Naive thymus-derived CD8-positive, alpha-beta T cell (primary cell): Measurements from ENCODE around the gene PLEKHA7. TPM values are rescaled to one million over a fixed set of nuclear protein-coding genes. Genes with fewer than 3 reads are reported as not detected.

Source experiments
- ATAC-seq, 2 donors: fragments of 150-1000 bp; cut with Tn5 transposase in 1 of 2; sonication (Bioruptor Pico), chemical (Tn5 transposase) in 1 of 2; 1 replicate in 1 of 2; 2 replicates in 1 of 2; pipeline ENCODE4 v1.10.0; 2021; ENCODE audit warnings: mild to moderate bottlenecking in 2 of 2, moderate library complexity in 2 of 2
- POLR2A ChIA-PET: fragments of 350-600 bp; sonication (Branson Sonifier 250); formaldehyde crosslinking; loops from one replicate; lab custom pipeline; 2021; ENCODE audit warnings: antibody characterized with exemption; lab: Charles Lee
- DNase-seq, 10 donors: peaks; one replicate each; pipeline versions ENCODE4 v3.0.0 to v3.0.0-alpha.2; 2020 to 2022
- H3K27ac Mint-ChIP-seq, 10 donors: one replicate each; pipeline ENCODE4 v1.8.0; 2020 to 2022; ENCODE audit warnings: mild to moderate bottlenecking in 10 of 10, mixed read lengths in 10 of 10, moderate library complexity in 4 of 10, inconsistent platforms in 1 of 10
- H3K27me3 Mint-ChIP-seq, 5 donors: one replicate each; pipeline ENCODE4 v1.8.0; 2021 to 2022; ENCODE audit warnings: mixed read lengths in 5 of 5
- H3K36me3 Mint-ChIP-seq, 3 donors: one replicate each; pipeline ENCODE4 v1.8.0; 2020 to 2022; ENCODE audit warnings: mixed read lengths in 3 of 3, mild to moderate bottlenecking in 2 of 3, inconsistent platforms in 1 of 3
- H3K4me1 Mint-ChIP-seq, 4 donors: one replicate each; pipeline ENCODE4 v1.8.0; 2021 to 2022; ENCODE audit warnings: mixed read lengths in 4 of 4
- H3K4me3 Mint-ChIP-seq, 10 donors: one replicate each; pipeline ENCODE4 v1.8.0; 2020 to 2022; ENCODE audit warnings: mild to moderate bottlenecking in 10 of 10, mixed read lengths in 10 of 10, moderate library complexity in 6 of 10, inconsistent platforms in 1 of 10
- H3K9me3 Mint-ChIP-seq, 9 donors: one replicate each; pipeline ENCODE4 v1.8.0; 2020 to 2022; ENCODE audit warnings: mixed read lengths in 9 of 9, mild to moderate bottlenecking in 3 of 9, inconsistent platforms in 1 of 9, moderate library complexity in 1 of 9
- polyA plus RNA-seq, 3 donors: library from polyadenylated mRNA; unstranded; fragments of 300-500 nt; fragmentation: Illumina TruSeq; gene quantifications; one replicate each; pipeline ENCODE4 v1.2.3, GENCODE V29; 2021
- total RNA-seq, 8 experiments: library from RNA in 2 of 8; stranded (reverse) in 2 of 8; gene quantifications; one replicate each; pipeline ENCODE4 v1.2.3 and lab custom pipeline; 2021 to 2026

PLEKHA7 gene
- total and polyA plus RNA-seq, 5 experiments from 2014 or later: 0.77 to 0.96 TPM; not detected in 3

DNA sequence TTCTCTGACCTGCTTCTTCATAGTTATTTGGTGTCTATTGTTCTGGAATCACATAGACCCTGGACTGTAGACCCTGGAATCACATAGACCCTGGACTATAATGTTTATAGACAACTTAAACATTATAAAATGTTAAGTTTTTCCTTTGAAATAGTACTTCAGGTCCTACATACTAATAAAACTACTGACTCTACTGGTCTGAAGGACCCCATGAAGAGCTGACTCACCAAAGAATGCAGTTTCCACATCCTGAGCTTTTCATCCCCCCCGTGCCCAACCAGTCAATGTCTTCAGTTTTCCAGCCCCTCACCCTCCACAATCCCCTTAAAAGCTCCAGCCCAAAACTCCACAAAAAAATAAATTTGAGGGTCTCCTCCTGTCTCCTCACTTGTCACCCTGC, 6.6 kb upstream of the PLEKHA7 start:
- DNase-seq: no peak
- Mint-ChIP-seq H3K36me3 (peaks cover 0 to 9% (median 0%) of the 10 kb centered on the region in 3 donors), H3K9me3 (no peaks in the 10 kb centered on the region), H3K27ac (no peak overlapping the region), H3K27me3 (peaks cover 5 to 8% (median 8%) of the 10 kb centered on the region in 5 donors), H3K4me1 (peaks cover 0 to 2% (median 0%) of the 10 kb centered on the region in 4 donors), H3K4me3 (no peak overlapping the region)
- no peak for ATAC-seq
- POLR2A ChIA-PET: interaction anchor here (0.6 kb wide), 1 partner anchor 286 kb away, joined by 3 read pairs; no protein-coding TSS in a partner anchor

DNA sequence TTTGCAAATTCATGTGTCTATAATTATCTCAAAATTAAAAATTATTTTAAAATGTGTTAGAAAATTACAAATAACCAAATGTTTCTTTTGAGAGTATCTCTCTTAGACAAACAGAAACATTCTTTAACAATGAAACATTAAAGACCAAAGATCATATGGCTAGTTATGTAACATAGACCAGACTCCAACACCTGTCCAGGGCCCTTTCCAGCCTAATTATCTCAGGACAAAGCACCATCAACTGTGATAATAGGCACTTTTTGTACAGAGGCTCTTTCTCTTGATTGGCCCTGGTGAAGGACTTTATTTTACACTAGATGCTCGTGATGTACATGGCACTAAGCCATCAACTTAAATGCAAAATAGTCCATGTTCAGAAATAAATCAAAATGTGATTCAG, 5.0 kb upstream of the PLEKHA7 start:
- Mint-ChIP-seq H3K27me3 (peaks cover 13 to 20% (median 19%) of the 10 kb centered on the region in 5 donors), H3K27ac (no peak overlapping the region), H3K36me3 (peaks cover 0 to 8% (median 6%) of the 10 kb centered on the region in 3 donors), H3K4me1 (peaks cover 6 to 10% (median 8%) of the 10 kb centered on the region in 4 donors), H3K4me3 (no peak overlapping the region), H3K9me3 (peaks cover 0 to 4% (median 0%) of the 10 kb centered on the region in 9 donors)
- ATAC-seq (no peak), DNase-seq (no peak)
- POLR2A ChIA-PET: no interaction called here

DNA sequence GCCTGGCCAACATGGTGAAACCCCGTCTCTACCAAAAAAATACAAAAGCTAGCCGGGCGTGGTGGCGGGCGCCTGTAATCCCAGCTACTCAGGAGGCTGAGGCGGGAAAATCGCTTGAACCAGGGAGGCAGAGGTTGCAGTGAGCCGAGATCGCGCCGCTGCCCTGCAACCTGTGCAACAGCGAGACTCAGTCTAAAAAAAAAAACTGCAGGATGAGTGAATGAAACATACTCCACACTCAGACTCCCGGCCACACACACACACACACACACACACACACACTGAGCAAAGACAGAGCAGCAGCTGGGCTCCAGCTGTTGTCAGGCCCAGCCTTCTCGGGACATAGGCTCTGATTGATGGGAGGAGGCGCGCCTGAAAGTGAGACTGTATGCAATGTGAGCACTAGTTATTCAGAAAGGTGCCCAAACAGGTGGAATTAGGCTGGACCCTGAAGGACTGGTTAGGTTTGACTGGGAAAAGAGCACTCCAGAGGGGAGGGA, 1.5 kb upstream of the PLEKHA7 start:
- Mint-ChIP-seq H3K27me3 (peaks cover 13 to 22% (median 19%) of the 10 kb centered on the region in 5 donors), H3K4me3 (peak overlapping the region in 7 of 10 donors; percentile 12 to 95 (median 88)), H3K36me3 (peaks cover 0 to 8% (median 6%) of the 10 kb centered on the region in 3 donors), H3K27ac (peak overlapping the region in 1 of 10 donors; percentile 36), H3K4me1 (peaks cover 6 to 13% (median 9%) of the 10 kb centered on the region in 4 donors), H3K9me3 (peaks cover 0 to 4% (median 0%) of the 10 kb centered on the region in 9 donors)
- POLR2A ChIA-PET: no interaction called here
- ATAC-seq (no peak), DNase-seq (no peak)

DNA sequence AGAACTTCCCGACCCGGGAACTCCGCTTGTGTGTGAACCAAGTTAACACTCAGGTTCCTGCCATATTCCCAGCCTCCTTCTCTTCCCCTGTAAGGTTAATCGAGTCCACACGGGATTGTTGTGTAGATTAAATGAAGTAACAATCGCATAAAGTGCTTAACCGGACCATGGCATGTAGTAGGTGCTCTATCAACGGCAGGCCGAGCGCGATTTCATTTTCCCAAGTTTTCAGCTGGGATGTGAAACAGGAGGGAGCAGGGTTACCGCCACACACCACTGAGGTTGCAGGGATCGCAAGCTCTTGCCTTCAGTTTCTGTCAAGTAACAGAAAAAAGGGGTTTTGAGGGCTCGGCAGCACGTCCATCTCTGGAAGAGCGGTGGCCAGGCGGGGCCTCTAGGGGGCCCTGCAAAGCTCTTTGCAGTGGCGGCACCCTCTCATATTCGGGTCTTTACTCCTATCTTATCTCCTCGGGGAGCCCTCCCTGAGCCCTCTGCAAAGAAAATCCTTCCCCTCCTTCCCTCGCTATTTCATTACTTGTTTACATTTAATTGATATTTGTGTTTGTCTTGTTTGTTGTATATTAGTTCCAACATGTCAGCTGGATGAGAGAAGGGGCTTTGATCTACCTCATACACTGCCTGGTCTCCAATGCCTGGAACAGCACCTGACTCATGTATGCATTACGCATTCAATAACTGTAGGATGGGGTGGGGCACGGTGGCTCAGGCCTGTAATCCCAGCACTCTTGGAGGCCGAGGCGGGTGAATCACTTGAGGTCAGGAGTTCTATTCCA, 816 bp upstream of the PLEKHA7 start:
- Mint-ChIP-seq H3K4me1 (peaks cover 6 to 13% (median 9%) of the 10 kb centered on the region in 4 donors), H3K9me3 (peaks cover 0 to 4% (median 0%) of the 10 kb centered on the region in 9 donors), H3K27me3 (peaks cover 13 to 22% (median 19%) of the 10 kb centered on the region in 5 donors), H3K36me3 (peaks cover 0 to 8% (median 6%) of the 10 kb centered on the region in 3 donors), H3K27ac (peak overlapping the region in 5 of 10 donors; percentile 16 to 61 (median 39)), H3K4me3 (peak overlapping the region; percentile 84 to 95 (median 92))
- POLR2A ChIA-PET: no interaction called here
- ATAC-seq: peak; percentile 64
- DNase-seq: peak in 3 of 10 donors; percentile 1 to 9 (median 6)

DNA sequence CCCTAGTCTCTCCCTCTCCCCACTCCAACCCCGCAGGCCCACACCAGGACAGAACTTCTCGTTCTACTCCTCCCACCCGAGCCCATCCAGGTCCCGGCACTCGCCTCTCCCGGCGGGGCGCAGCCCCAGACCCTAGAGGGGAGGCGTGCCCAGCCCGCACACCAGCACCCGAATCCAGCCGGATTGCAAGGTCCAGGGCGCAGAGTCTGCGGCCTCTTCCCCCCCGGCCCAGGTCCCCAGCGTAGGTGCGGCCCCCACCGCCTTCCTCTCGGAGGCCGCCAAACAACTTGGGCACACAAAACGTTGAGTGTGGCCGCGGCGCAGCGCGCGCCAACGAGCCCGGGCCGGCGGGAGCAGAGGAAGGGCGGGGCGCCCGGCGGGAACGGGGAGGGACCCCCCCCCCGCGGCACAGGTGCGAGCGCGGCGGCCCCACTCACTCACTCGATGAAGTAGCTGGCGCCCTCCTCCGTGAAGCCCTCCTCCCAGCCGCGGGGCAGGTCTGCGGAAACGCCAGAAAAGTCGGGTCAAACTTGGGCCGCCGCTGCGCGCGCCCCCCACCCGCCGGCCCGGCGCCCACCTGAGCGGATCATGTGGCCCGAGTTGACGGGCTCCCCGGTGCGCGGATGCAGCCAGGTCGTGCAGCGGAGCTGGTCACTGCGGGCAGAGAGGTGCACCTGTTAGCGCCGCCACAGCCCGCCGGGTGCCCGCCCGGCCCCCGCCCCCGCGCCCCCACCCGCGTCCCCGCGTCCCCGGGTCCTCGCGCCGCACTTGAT, 480 bp downstream of the PLEKHA7 start:
- no peak overlapping the region for H3K27ac Mint-ChIP-seq
- peaks cover 0 to 8% (median 6%) of the 10 kb centered on the region in 3 donors for H3K36me3 Mint-ChIP-seq
- H3K4me3 Mint-ChIP-seq: peak overlapping the region in 1 of 10 donors; percentile 57
- DNase-seq (peak in 1 of 10 donors; percentile 11), ATAC-seq (peak; percentile 54 to 66)
- H3K9me3 Mint-ChIP-seq: peaks cover 0 to 4% (median 0%) of the 10 kb centered on the region in 9 donors
- H3K27me3 Mint-ChIP-seq: peaks cover 13 to 22% (median 19%) of the 10 kb centered on the region in 5 donors
- POLR2A ChIA-PET: no interaction called here
- peaks cover 6 to 13% (median 9%) of the 10 kb centered on the region in 4 donors for H3K4me1 Mint-ChIP-seq

DNA sequence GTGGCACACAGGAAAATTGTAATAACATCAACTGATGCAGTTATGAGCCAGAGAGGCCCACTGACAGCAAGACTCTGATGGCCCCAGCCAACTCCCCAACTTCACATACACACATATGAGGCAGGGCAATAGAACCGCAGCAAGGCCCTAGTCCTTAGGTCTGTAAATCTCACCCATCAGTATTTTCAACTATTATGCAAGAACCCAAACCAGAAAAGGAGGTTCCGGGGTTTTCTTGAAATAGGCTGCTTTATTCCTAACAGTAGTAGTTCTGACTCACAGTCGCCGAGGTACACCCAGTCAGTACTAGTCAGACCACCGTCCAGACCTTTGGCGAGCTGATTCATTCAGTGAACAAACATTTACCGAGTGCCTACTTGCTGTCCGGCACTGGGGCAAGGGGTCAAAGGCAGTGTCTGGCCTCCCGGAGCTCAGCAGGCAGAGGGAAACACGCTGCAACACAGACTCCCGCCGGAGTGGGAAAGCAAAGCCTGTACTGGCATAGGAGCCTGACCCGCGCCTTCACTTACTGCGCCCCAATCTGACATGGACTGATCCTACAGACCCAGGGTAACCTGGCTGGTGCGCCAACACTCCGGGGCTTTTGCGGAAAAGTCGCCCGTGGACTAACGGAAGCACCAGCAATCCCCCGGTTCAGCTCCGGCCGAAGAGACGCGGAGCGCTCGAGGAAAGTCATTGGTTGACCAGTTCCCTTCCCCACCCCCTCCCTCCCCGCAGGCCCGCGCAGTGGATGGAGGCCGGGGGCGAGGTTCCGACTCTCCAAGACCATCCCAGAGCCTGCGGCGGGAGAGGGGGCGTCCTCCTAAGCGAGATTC, 1.3 kb downstream of the PLEKHA7 start:
- ATAC-seq (no peak), DNase-seq (no peak)
- Mint-ChIP-seq H3K36me3 (peaks cover 0 to 8% (median 6%) of the 10 kb centered on the region in 3 donors), H3K9me3 (peaks cover 0 to 4% (median 0%) of the 10 kb centered on the region in 9 donors), H3K27me3 (peaks cover 13 to 23% (median 19%) of the 10 kb centered on the region in 5 donors), H3K4me3 (peak overlapping the region in 1 of 10 donors; percentile 57), H3K4me1 (peaks cover 6 to 13% (median 9%) of the 10 kb centered on the region in 4 donors), H3K27ac (no peak overlapping the region)
- POLR2A ChIA-PET: no interaction called here

DNA sequence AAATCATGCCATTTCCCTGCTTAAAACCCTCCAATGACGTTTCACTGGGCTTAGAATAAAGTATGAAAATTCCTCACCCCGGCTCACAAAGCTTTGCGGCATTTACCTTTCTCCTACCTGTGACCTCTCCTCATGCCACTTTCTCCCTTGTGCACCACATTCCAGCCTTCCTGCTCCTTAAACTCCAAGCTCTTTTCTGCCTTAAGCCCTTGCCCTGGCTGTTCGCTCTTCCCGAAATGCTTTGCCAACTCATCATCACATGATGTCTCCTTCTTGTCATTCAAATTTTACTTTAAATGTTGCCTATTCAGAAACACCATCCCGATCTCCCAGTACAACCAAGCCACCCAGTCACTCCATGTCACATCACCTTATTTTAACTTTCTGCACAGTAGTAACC, 2.0 kb downstream of the PLEKHA7 start:
- DNase-seq (no peak), ATAC-seq (no peak)
- POLR2A ChIA-PET: no interaction called here
- peaks cover 6 to 13% (median 9%) of the 10 kb centered on the region in 4 donors for H3K4me1 Mint-ChIP-seq
- peaks cover 13 to 23% (median 19%) of the 10 kb centered on the region in 5 donors for H3K27me3 Mint-ChIP-seq
- H3K4me3 Mint-ChIP-seq: no peak overlapping the region
- H3K27ac Mint-ChIP-seq: no peak overlapping the region
- peaks cover 0 to 8% (median 6%) of the 10 kb centered on the region in 3 donors for H3K36me3 Mint-ChIP-seq
- peaks cover 0 to 4% (median 0%) of the 10 kb centered on the region in 9 donors for H3K9me3 Mint-ChIP-seq

DNA sequence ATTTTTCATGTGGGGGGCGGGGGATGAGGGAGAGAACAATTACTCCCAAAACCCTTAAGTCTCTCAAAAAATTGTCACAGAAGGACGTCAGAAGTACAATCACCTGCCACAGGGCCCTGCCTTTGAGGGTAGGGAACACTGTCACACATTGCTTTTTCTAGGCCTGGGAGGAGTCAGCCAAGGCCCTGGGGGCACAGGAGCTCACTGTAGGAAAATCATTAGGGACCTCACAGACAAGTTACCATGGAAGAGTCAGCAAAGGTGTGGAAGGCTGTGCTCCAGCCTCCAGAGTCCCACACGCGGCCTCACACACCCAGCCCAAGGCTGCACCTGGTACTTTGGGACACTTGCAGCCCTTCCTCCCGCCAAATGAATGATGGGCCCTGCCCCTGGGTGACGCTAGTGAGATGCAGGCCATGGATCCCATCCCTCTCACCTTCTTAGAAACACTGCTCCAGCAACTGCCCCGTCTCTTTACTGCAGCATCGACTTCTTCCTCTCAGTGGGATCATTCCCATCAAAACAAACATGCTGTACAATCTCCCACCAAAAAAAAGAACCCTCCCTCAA, 3.3 kb downstream of the PLEKHA7 start:
- H3K9me3 Mint-ChIP-seq: peaks cover 0 to 4% (median 0%) of the 10 kb centered on the region in 9 donors
- POLR2A ChIA-PET: no interaction called here
- DNase-seq (no peak), ATAC-seq (no peak)
- H3K4me3 Mint-ChIP-seq: no peak overlapping the region
- H3K4me1 Mint-ChIP-seq: peaks cover 6 to 12% (median 9%) of the 10 kb centered on the region in 4 donors
- H3K27ac Mint-ChIP-seq: no peak overlapping the region
- peaks cover 0 to 8% (median 6%) of the 10 kb centered on the region in 3 donors for H3K36me3 Mint-ChIP-seq
- H3K27me3 Mint-ChIP-seq: peaks cover 9 to 17% (median 14%) of the 10 kb centered on the region in 5 donors

DNA sequence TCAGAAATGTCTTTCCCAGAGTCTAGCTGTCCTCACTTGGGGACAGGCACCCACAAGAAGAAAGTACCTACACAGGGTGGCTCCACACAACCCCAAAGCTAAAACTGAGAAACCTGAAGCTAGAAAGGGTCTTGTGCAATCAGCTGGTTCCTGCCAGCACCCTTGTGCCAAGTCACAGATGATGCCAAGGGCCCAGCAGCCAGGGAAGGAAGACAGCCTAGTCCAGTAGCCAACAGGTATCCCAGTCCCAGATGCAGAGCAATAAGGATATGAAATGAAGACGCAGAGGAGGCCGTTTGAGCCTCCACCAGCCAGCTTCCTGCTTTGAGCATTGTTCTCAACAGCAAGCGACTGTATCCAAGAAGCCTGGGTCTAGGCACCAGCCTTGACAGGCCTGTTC, 6.1 kb downstream of the PLEKHA7 start:
- Mint-ChIP-seq H3K27me3 (peaks cover 0 to 3% (median 0%) of the 10 kb centered on the region in 5 donors), H3K27ac (no peak overlapping the region), H3K4me1 (no peaks in the 10 kb centered on the region), H3K9me3 (no peaks in the 10 kb centered on the region), H3K36me3 (no peaks in the 10 kb centered on the region), H3K4me3 (no peak overlapping the region)
- POLR2A ChIA-PET: no interaction called here
- ATAC-seq: no peak
- no peak for DNase-seq

DNA sequence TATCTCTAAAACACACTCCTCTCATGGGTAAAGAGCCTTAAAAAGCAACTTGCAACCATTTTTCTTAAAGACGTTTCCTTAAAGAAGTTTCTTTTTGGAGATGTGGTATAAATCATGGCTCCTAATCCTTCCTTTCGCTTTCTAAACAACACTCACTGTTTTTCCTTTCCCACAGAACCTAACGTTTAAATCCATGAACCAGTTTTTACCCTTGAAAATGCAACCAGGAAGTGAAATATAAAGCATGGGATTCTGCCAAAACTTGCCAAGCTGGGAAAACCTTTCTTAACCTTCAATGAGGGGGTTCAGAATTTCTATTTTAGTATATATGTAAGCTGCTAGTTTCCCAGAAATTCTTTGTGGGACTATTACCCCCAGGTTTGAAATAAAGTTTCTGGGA, 8.6 kb downstream of the PLEKHA7 start:
- H3K9me3 Mint-ChIP-seq: no peaks in the 10 kb centered on the region
- DNase-seq (no peak), ATAC-seq (no peak)
- H3K4me3 Mint-ChIP-seq: peak overlapping the region in 1 of 10 donors; percentile 45
- H3K4me1 Mint-ChIP-seq: no peaks in the 10 kb centered on the region
- POLR2A ChIA-PET: no interaction called here
- H3K27ac Mint-ChIP-seq: no peak overlapping the region
- H3K36me3 Mint-ChIP-seq: no peaks in the 10 kb centered on the region
- H3K27me3 Mint-ChIP-seq: peaks cover 0 to 3% (median 0%) of the 10 kb centered on the region in 5 donors

DNA sequence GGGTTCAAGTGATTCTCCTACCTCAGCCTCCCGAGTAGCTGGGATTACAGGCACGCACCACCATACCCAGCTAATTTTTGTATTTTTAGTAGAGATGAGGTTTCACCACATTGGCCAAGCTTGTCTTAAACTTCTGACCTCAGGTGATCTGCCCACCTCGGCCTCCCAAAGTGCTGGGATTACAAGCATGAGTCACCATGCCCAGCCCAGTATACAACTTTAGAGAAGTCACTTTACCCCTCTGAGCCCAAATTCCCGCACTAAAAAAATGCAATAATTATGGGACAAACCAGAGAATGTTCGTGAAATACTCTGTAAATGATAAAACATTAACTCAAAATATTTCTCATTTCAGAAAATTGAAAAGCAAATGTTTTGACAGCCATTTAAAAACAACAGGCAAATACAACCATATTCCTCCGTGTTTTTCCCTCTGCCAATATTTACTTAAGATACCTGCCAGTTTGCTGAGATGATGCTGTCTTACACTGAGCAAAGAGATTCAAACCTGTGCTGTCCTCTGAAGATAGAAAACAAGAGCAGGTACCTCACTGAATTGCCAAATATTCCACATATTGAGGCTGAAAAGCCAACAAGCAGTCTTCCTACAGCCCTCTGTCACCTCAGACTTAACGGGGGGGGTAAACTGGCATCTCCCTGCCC, 9.6 kb downstream of the PLEKHA7 start:
- Mint-ChIP-seq H3K4me1 (no peaks in the 10 kb centered on the region), H3K36me3 (no peaks in the 10 kb centered on the region), H3K9me3 (no peaks in the 10 kb centered on the region), H3K4me3 (no peak overlapping the region), H3K27ac (no peak overlapping the region), H3K27me3 (peaks cover 0 to 3% (median 0%) of the 10 kb centered on the region in 5 donors)
- POLR2A ChIA-PET: no interaction called here
- ATAC-seq (no peak), DNase-seq (no peak)
